H1 (cell line): ENCODE results near the gene MRTFA. TPM values are rescaled to one million over a fixed set of nuclear protein-coding genes. Genes with fewer than 3 reads are reported as not detected.
A peak's percentile ranks its signal among the peaks of the same experiment; 100 is the strongest.

ENCODE experiments used
- ASH2L ChIP-seq: fragments of 200-600, 300-600 bp; sonication (generic); IDR thresholded peaks from one replicate; pipeline ENCODE4 v1.7.1; 2017; ENCODE audit warnings: low read length
- KDM4A ChIP-seq: IDR thresholded peaks from one replicate; pipeline ENCODE4 v1.7.1; 2012; ENCODE audit warnings: low read depth, mild to moderate bottlenecking, moderate library complexity, low read length, inconsistent platforms; ENCODE audit not compliant: severe bottlenecking
- NANOG ChIP-seq: IDR thresholded peaks from 2 replicates; pipeline ENCODE4 v1.6.1; 2011; ENCODE audit warnings: low read length, low read depth, mild to moderate bottlenecking, inconsistent platforms; ENCODE audit not compliant: insufficient read depth, poor library complexity, severe bottlenecking
- POLR2A ChIP-seq, 2 experiments: IDR thresholded peaks; 1 replicate in 1 of 2; 2 replicates in 1 of 2; pipeline ENCODE4 v1.6.1; 2011; ENCODE audit warnings: low read depth in 2 of 2, low read length in 2 of 2, mild to moderate bottlenecking in 2 of 2; ENCODE audit errors: control extremely low read depth in 1 of 2
- POLR2AphosphoS5 ChIP-seq: IDR thresholded peaks from 2 replicates; pipeline ENCODE4 v1.6.1; 2011; ENCODE audit warnings: low read depth, low read length
- SAP30 ChIP-seq: fragments of 300-600 bp; sonication (generic); IDR thresholded peaks from 2 replicates; pipeline ENCODE4 v1.7.1; 2012; ENCODE audit warnings: low read length, moderate library complexity, mild to moderate bottlenecking, inconsistent platforms; ENCODE audit not compliant: insufficient read depth, insufficient replicate concordance
- SIN3A ChIP-seq, 2 experiments: IDR thresholded peaks in 1 of 2; conservative IDR thresholded peaks in 1 of 2; 2 replicates each; pipeline ENCODE4 v1.6.1; 2011 to 2012; ENCODE audit warnings: low read length in 2 of 2, improper control_type of control experiment in 1 of 2, low read depth in 1 of 2, mild to moderate bottlenecking in 1 of 2
- SP1 ChIP-seq: IDR thresholded peaks from 2 replicates; pipeline ENCODE4 v1.6.1; 2011; ENCODE audit warnings: low read depth, low read length
- polyA plus RNA-seq, 7 experiments: library from polyadenylated mRNA; depleted of rRNA in 3 of 7; stranded (reverse) in 5 of 7; unstranded in 2 of 7; fragments of >200 nt in 5 of 7; fragments of 200-250 nt in 2 of 7; gene quantifications; 1 replicate in 5 of 7; 2 replicates in 1 of 7; 4 replicates in 1 of 7; pipeline versions ENCODE4 v1.2.1 to v1.2.3, GENCODE V29; 2011 to 2013; ENCODE audit warnings: missing spikeins in 2 of 7, mixed read lengths in 2 of 7
- total RNA-seq: library from RNA; stranded (reverse); fragmentation: NEBNext Ultra II Directional; extraction: Animal tissue kit (Norgen Biotek cat#: 25700); gene quantifications from 2 replicates; pipeline ENCODE4 v1.2.1, GENCODE V29; 2021
- TF ChIP-seq, protein P1 (sequence below): fragments of 300-600 bp; sonication (generic); IDR thresholded peaks from 2 replicates; pipeline ENCODE4 v1.7.1; 2012; ENCODE audit warnings: low read length, moderate library complexity, mild to moderate bottlenecking, inconsistent platforms; ENCODE audit not compliant: insufficient replicate concordance
- TF ChIP-seq, protein P2 (sequence below): IDR thresholded peaks from 2 replicates; pipeline ENCODE4 v1.6.1; 2012; ENCODE audit warnings: inconsistent platforms

MRTFA gene
- total and polyA plus RNA-seq, 2 of the 8 experiments (the other 6 are each of a cell fraction or from before 2014, with no cell fraction given) = 5.4 to 37.9 TPM

DNA sequence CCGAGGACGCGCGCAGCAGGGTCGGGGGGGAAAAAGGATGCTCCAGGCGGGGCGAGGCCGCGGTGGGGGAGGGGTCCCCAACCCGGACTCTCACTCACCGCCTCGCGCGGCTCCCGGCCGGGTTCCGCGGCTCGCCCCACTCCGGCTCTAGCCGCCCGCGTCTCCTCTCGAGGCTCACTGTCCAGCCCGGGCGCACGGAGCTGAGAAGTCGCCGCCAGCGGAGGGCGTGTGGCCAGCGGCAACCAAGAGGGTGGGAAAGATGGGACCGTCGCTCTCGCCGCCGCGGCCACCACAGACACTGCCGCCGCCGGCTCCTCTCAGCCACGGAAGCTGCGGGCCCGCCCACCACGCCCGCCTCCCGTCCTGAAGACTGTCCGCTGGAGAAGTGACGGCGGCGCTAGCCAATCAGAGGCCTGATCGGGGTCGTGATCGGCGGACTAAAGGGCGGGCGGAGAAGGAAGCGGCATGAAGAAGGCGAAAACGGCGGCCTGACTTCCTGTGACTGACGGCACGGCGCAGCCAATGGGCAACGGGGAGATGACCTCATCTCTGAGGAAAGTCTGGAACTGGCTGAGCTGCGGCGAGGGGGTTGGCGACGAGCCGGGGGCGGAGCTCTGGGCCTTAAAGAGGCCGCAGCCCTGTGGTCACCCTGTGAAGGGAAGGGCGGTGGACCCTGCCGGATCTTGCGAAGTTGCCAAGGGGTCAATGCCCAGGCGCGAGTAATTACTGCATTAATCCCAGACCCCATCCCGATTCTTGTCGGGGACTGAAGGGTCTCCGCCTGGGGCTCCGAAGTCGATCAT is at the start of gene MRTFA (continued):
- TF ChIP-seq, protein P1, sequence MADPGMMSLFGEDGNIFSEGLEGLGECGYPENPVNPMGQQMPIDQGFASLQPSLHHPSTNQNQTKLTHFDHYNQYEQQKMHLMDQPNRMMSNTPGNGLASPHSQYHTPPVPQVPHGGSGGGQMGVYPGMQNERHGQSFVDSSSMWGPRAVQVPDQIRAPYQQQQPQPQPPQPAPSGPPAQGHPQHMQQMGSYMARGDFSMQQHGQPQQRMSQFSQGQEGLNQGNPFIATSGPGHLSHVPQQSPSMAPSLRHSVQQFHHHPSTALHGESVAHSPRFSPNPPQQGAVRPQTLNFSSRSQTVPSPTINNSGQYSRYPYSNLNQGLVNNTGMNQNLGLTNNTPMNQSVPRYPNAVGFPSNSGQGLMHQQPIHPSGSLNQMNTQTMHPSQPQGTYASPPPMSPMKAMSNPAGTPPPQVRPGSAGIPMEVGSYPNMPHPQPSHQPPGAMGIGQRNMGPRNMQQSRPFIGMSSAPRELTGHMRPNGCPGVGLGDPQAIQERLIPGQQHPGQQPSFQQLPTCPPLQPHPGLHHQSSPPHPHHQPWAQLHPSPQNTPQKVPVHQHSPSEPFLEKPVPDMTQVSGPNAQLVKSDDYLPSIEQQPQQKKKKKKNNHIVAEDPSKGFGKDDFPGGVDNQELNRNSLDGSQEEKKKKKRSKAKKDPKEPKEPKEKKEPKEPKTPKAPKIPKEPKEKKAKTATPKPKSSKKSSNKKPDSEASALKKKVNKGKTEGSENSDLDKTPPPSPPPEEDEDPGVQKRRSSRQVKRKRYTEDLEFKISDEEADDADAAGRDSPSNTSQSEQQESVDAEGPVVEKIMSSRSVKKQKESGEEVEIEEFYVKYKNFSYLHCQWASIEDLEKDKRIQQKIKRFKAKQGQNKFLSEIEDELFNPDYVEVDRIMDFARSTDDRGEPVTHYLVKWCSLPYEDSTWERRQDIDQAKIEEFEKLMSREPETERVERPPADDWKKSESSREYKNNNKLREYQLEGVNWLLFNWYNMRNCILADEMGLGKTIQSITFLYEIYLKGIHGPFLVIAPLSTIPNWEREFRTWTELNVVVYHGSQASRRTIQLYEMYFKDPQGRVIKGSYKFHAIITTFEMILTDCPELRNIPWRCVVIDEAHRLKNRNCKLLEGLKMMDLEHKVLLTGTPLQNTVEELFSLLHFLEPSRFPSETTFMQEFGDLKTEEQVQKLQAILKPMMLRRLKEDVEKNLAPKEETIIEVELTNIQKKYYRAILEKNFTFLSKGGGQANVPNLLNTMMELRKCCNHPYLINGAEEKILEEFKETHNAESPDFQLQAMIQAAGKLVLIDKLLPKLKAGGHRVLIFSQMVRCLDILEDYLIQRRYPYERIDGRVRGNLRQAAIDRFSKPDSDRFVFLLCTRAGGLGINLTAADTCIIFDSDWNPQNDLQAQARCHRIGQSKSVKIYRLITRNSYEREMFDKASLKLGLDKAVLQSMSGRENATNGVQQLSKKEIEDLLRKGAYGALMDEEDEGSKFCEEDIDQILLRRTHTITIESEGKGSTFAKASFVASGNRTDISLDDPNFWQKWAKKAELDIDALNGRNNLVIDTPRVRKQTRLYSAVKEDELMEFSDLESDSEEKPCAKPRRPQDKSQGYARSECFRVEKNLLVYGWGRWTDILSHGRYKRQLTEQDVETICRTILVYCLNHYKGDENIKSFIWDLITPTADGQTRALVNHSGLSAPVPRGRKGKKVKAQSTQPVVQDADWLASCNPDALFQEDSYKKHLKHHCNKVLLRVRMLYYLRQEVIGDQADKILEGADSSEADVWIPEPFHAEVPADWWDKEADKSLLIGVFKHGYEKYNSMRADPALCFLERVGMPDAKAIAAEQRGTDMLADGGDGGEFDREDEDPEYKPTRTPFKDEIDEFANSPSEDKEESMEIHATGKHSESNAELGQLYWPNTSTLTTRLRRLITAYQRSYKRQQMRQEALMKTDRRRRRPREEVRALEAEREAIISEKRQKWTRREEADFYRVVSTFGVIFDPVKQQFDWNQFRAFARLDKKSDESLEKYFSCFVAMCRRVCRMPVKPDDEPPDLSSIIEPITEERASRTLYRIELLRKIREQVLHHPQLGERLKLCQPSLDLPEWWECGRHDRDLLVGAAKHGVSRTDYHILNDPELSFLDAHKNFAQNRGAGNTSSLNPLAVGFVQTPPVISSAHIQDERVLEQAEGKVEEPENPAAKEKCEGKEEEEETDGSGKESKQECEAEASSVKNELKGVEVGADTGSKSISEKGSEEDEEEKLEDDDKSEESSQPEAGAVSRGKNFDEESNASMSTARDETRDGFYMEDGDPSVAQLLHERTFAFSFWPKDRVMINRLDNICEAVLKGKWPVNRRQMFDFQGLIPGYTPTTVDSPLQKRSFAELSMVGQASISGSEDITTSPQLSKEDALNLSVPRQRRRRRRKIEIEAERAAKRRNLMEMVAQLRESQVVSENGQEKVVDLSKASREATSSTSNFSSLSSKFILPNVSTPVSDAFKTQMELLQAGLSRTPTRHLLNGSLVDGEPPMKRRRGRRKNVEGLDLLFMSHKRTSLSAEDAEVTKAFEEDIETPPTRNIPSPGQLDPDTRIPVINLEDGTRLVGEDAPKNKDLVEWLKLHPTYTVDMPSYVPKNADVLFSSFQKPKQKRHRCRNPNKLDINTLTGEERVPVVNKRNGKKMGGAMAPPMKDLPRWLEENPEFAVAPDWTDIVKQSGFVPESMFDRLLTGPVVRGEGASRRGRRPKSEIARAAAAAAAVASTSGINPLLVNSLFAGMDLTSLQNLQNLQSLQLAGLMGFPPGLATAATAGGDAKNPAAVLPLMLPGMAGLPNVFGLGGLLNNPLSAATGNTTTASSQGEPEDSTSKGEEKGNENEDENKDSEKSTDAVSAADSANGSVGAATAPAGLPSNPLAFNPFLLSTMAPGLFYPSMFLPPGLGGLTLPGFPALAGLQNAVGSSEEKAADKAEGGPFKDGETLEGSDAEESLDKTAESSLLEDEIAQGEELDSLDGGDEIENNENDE = no peak
- TF ChIP-seq SIN3A (conservative IDR thresholded peaks at IDR 0.05 in 1 of 2, IDR thresholded peaks at IDR 0.05 in 1 of 2; ENCODE audit: low read depth in 1 of 2, low read length in 2 of 2) (peak; percentile 14 to 60; a peak in 1 of 4 replicates), ASH2L (peak; percentile 92), SP1 (peak; percentile 90), NANOG (no peak), POLR2A (IDR thresholded peaks at IDR 0.05; ENCODE audit: control extremely low read depth in 1 of 2, low read depth in 2 of 2, low read length in 2 of 2) (peak; percentile 61 to 89), SAP30 (peak; percentile 31), POLR2AphosphoS5 (peak; percentile 74), KDM4A (peak; percentile 71)
- TF ChIP-seq, protein P2, sequence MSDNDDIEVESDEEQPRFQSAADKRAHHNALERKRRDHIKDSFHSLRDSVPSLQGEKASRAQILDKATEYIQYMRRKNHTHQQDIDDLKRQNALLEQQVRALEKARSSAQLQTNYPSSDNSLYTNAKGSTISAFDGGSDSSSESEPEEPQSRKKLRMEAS = peak; percentile 79
